ENCODE data around the gene ATAD3A. TPM values are rescaled to one million over a fixed set of nuclear protein-coding genes. Genes with fewer than 3 reads are reported as not detected.
"Not testable (repeated sequence)": the region's sequence is repeated elsewhere in the genome, so short reads cannot be mapped to it uniquely, and the experiment has no call there.

The ATAD3A gene
- total RNA-seq, 4 donors from 2014 or later: 14.6 to 34.4 (median 20.4) TPM

GRCh38 chr1:1521331-1521730 is 9.4 kb downstream of the ATAD3A start:
- in situ Hi-C loops (cut with MboI; ENCODE audit: low pct_ligation_motif_present in 1 of 4, low pct_unique_long_range_greater_than_20kb in 1 of 4, low sequenced_read_pairs in 3 of 4) (no loop called here), intact Hi-C loops (cut with DNase I; ENCODE audit: low total_unique reads) (no loop called here)
- H3K4me3 ChIP-seq: no peak overlapping the region
- 95 to 97% methylated on average over 10 to 11 of the region's 19 CpGs for WGBS, 2 donors (ENCODE audit: low coverage in 1 of 2)
- H3K9me3 ChIP-seq: no peaks in the 10 kb centered on the region
- H3K27me3 ChIP-seq: no peaks in the 10 kb centered on the region
- peaks cover 0 to 8% (median 2%) of the 10 kb centered on the region in 4 donors for H3K36me3 ChIP-seq
- H3K27ac ChIP-seq: no peak overlapping the region
- no peaks in the 10 kb centered on the region for H3K4me1 ChIP-seq
- no peak for DNase-seq
- TF ChIP-seq POLR2A (IDR thresholded peaks at IDR 0.05) (no peak), POLR2AphosphoS5 (IDR thresholded peaks at IDR 0.05) (no peak)

DNA sequence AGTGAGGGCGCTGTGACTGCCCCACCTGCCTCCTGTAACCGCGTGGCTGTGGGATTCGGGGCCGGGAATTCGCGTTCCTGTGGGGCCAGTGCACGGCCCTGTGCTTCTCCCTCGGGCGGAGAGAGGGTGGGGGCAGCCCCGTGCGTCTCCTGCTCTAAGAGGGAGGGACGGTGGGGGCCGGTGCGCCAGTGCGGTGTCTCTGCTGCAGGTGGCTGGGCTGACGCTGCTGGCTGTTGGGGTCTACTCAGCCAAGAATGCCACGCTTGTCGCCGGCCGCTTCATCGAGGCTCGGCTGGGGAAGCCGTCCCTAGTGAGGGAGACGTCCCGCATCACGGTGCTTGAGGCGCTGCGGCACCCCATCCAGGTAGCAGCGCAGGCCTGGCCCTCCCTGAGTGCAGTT is 10.6 kb downstream of the ATAD3A start:
- in situ Hi-C loops (cut with MboI; ENCODE audit: low pct_ligation_motif_present in 1 of 4, low pct_unique_long_range_greater_than_20kb in 1 of 4, low sequenced_read_pairs in 3 of 4); DNase-seq; H3K36me3 ChIP-seq: not testable (repeated sequence)

GRCh38 chr1:1523226-1523625 is 11.3 kb downstream of the ATAD3A start:
- H3K36me3 ChIP-seq; intact Hi-C loops (cut with DNase I; ENCODE audit: low total_unique reads); H3K9me3 ChIP-seq; H3K27me3 ChIP-seq; H3K4me3 ChIP-seq; in situ Hi-C loops (cut with MboI; ENCODE audit: low pct_ligation_motif_present in 1 of 4, low pct_unique_long_range_greater_than_20kb in 1 of 4, low sequenced_read_pairs in 3 of 4); H3K4me1 ChIP-seq; H3K27ac ChIP-seq; DNase-seq: not testable (repeated sequence)
- 95% methylated on average over 28 of the region's 31 CpGs; no CpG with 5 or more reads in 1 of the 2 donors for WGBS, 2 donors (ENCODE audit: low coverage in 1 of 2)

More for the DNA sequence above, 10.6 kb downstream of the ATAD3A start:
- intact Hi-C loops (cut with DNase I; ENCODE audit: low total_unique reads); H3K4me3 ChIP-seq; H3K4me1 ChIP-seq; H3K27ac ChIP-seq; H3K9me3 ChIP-seq; H3K27me3 ChIP-seq: not testable (repeated sequence)
- 95% methylated on average over 22 of the region's 30 CpGs; no CpG with 5 or more reads in 1 of the 2 donors for WGBS, 2 donors (ENCODE audit: low coverage in 1 of 2)

GRCh38 chr1:1523651-1524050 is 11.7 kb downstream of the ATAD3A start:
- H3K4me3 ChIP-seq; in situ Hi-C loops (cut with MboI; ENCODE audit: low pct_ligation_motif_present in 1 of 4, low pct_unique_long_range_greater_than_20kb in 1 of 4, low sequenced_read_pairs in 3 of 4); H3K4me1 ChIP-seq; H3K27me3 ChIP-seq; intact Hi-C loops (cut with DNase I; ENCODE audit: low total_unique reads); H3K36me3 ChIP-seq; H3K27ac ChIP-seq; H3K9me3 ChIP-seq; DNase-seq: not testable (repeated sequence)
- WGBS, 2 donors (ENCODE audit: low coverage in 1 of 2): 94% methylated on average over 17 of the region's 17 CpGs; no CpG with 5 or more reads in 1 of the 2 donors

GRCh38 chr1:1524750-1525383 is 12.9 kb downstream of the ATAD3A start:
- H3K27ac ChIP-seq; H3K27me3 ChIP-seq; H3K36me3 ChIP-seq; in situ Hi-C loops (cut with MboI; ENCODE audit: low pct_ligation_motif_present in 1 of 4, low pct_unique_long_range_greater_than_20kb in 1 of 4, low sequenced_read_pairs in 3 of 4); DNase-seq; intact Hi-C loops (cut with DNase I; ENCODE audit: low total_unique reads); H3K4me1 ChIP-seq; H3K9me3 ChIP-seq; H3K4me3 ChIP-seq: not testable (repeated sequence)
- 90 to 92% methylated on average over 8 to 26 of the region's 30 CpGs for WGBS, 2 donors (ENCODE audit: low coverage in 1 of 2)

DNA sequence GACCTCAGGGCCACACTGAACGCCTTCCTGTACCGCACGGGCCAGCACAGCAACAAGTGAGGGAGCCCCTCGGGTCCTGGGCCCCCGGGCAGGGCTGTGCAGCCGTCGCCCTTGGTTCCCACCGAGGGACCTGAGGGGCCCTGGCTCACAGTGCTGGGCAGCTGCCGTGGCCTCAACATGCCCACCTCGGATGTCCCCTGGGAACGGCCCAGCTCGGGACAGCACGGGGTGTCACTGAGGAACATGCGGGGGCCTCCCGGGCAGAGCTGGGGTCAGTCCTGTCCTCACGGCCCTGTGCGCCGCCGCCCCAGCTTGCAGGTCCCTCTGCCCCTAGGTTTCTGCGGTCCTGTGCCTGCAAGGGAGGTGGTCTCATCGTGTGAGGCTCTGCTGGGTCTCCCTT is 14.5 kb downstream of the ATAD3A start:
- H3K4me3 ChIP-seq; intact Hi-C loops (cut with DNase I; ENCODE audit: low total_unique reads); H3K27ac ChIP-seq; in situ Hi-C loops (cut with MboI; ENCODE audit: low pct_ligation_motif_present in 1 of 4, low pct_unique_long_range_greater_than_20kb in 1 of 4, low sequenced_read_pairs in 3 of 4); H3K27me3 ChIP-seq; H3K36me3 ChIP-seq; DNase-seq; H3K9me3 ChIP-seq; H3K4me1 ChIP-seq: not testable (repeated sequence)
- 96% methylated on average over 12 of the region's 21 CpGs; no CpG with 5 or more reads in 1 of the 2 donors for WGBS, 2 donors (ENCODE audit: low coverage in 1 of 2)

DNA sequence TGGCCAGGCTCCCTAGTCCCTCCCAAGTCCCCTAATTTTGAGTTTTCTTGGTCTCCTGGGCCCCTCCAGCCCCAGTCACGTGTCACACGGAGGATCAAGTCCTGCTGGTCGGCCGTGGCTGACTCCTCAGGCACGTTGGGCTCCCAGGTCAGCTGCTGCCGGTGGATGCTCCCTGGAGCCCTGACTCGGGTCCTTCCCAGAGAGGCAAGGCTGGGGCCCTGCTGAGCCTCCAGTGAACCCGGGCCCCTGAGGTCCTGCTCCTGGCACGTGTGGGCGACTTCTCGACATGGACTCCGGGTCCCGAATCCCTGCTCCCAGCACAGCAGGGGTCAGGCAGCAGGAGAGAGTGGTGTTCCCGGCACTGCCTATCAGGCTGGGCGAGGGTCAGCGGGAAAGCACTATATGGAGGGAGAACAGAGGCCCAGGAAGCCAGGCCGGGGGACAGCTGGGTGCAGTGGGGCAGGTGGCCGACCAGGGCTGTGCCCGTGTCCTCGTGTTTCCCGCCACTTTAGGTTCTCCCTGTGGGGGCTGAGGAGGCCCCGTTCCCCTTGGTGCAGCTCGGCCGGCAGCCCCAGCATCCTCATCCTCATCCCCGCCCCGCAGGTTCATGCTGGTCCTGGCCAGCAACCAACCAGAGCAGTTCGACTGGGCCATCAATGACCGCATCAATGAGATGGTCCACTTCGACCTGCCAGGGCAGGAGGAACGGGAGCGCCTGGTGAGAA is 15.3 kb downstream of the ATAD3A start:
- Histone ChIP-seq H3K9me3 (peaks cover 5 to 6% of the 10 kb centered on the region in 2 donors), H3K27me3 (no peaks in the 10 kb centered on the region), H3K27ac (no peak overlapping the region), H3K4me1 (no peaks in the 10 kb centered on the region), H3K36me3 (peaks cover 0 to 5% (median 0%) of the 10 kb centered on the region in 4 donors), H3K4me3 (no peak overlapping the region)
- DNase-seq: no peak
- no peak for TF ChIP-seq CTCF (IDR thresholded peaks at IDR 0.05)
- no peak for TF ChIP-seq EP300 (IDR thresholded peaks at IDR 0.05; ENCODE audit: low read depth)
- TF ChIP-seq POLR2A (IDR thresholded peaks at IDR 0.05): no peak
- TF ChIP-seq POLR2AphosphoS5 (IDR thresholded peaks at IDR 0.05): no peak
- in situ Hi-C loops (cut with MboI; ENCODE audit: low pct_ligation_motif_present in 1 of 4, low pct_unique_long_range_greater_than_20kb in 1 of 4, low sequenced_read_pairs in 3 of 4): no loop called here
- intact Hi-C loops (cut with DNase I; ENCODE audit: low total_unique reads): no loop called here
- WGBS, 2 donors (ENCODE audit: low coverage in 1 of 2): 92 to 100% methylated on average over 1 to 31 of the region's 31 CpGs
